Aorta (tissue), 5 donors: ENCODE data around the gene TUBA8. TPM values are rescaled to one million over a fixed set of nuclear protein-coding genes. Genes with fewer than 3 reads are reported as not detected.
"Not testable (repeated sequence)": the region's sequence is repeated elsewhere in the genome, so short reads cannot be mapped to it uniquely, and the experiment has no call there.

ENCODE experiments used
- ATAC-seq: fragments of 200-7000 bp; cut with Tn5 transposase; one replicate; pipeline ENCODE4 v1.9.1; 2022; ENCODE audit warnings: moderate library complexity; ENCODE audit not compliant: low FRiP score
- DNase-seq, 2 donors: peaks; one replicate each; pipeline ENCODE4 v3.0.0-alpha.2; 2020
- H3K27ac ChIP-seq, 2 donors: one replicate each; pipeline ENCODE4 v1.5.1; 2013; ENCODE audit warnings: low read length in 2 of 2, mild to moderate bottlenecking in 2 of 2, moderate library complexity in 2 of 2, control low read depth in 1 of 2, inconsistent platforms in 1 of 2, low read depth in 1 of 2
- H3K27me3 ChIP-seq, 2 donors: one replicate each; pipeline ENCODE4 v1.6.1; 2013; ENCODE audit warnings: control low read depth in 1 of 2, low read length in 1 of 2, mild to moderate bottlenecking in 1 of 2, moderate library complexity in 1 of 2; ENCODE audit not compliant: insufficient read depth in 2 of 2, control insufficient read depth in 1 of 2
- H3K36me3 ChIP-seq, 2 donors: one replicate each; pipeline ENCODE4 v1.6.1; 2013; ENCODE audit warnings: control low read depth in 1 of 2, low read length in 1 of 2, mild to moderate bottlenecking in 1 of 2; ENCODE audit not compliant: insufficient read depth in 2 of 2, control insufficient read depth in 1 of 2
- H3K4me1 ChIP-seq, 2 donors: one replicate each; pipeline ENCODE4 v1.6.1; 2013; ENCODE audit warnings: low read length in 2 of 2, control low read depth in 1 of 2, mild to moderate bottlenecking in 1 of 2, moderate library complexity in 1 of 2; ENCODE audit not compliant: insufficient read depth in 2 of 2, control insufficient read depth in 1 of 2
- H3K4me3 ChIP-seq, 2 donors: one replicate each; pipeline ENCODE4 v1.5.1; 2013; ENCODE audit warnings: low read length in 2 of 2, control low read depth in 1 of 2, mild to moderate bottlenecking in 1 of 2
- H3K9me3 ChIP-seq: one replicate; pipeline ENCODE4 v1.6.1; 2013; ENCODE audit warnings: mild to moderate bottlenecking, low read length; ENCODE audit not compliant: control insufficient read depth
- WGBS, 2 donors: extraction: QIAGEN DNeasy Blood & Tissue Kit; methylation state at CpG; one replicate each; pipeline ENCODE4 v1.1.7; 2013; 5-methylcytosine and 5-hydroxymethylcytosine counted together
- intact Hi-C, 2 donors: fragments of 100-400 bp; cut with DNase I; formaldehyde crosslinking; loops; one replicate each; pipeline versions ENCODE4 v1.14.2 to v1.15.0; 2022
- polyA plus RNA-seq, 2 donors: library from polyadenylated mRNA; stranded (reverse); fragments of 200-250 nt; gene quantifications; one replicate each; pipeline ENCODE4 v1.2.3, GENCODE V29; 2013
- total RNA-seq, 2 donors: library from RNA; stranded (reverse); fragmentation: NEBNext Ultra II Directional; extraction: Animal tissue kit (Norgen Biotek cat#: 25700); gene quantifications; one replicate each; pipeline ENCODE4 v1.2.1, GENCODE V29; 2021
- donor health status: healthy with polysubstance abuse.
- donor health status: Bipolar disorder and iron deficiency.
- donor health status: DM: no; HTN: no; CAD: no.
- donor health status: DM: no; HTN: no; CAD: no.
- donor health status: DM: yes; HTN: yes; CAD: no.

TUBA8 gene
- total and polyA plus RNA-seq, 4 donors: 1.6 to 3.1 (median 2.6) TPM

- no peak overlapping the region for H3K27ac ChIP-seq
- intact Hi-C loops: no loop called here
These were observed 35.2 kb downstream of the TUBA8 start for GRCh38 chr22:18145676-18146388.

GRCh38 chr22:18146389-18146753 is 35.8 kb downstream of the TUBA8 start:
- intact Hi-C loops: no loop called here
- DNase-seq (no peak), ATAC-seq (no peak)
- H3K27ac ChIP-seq: no peak overlapping the region
- H3K36me3 ChIP-seq: no peaks in the 10 kb centered on the region
- H3K4me3 ChIP-seq: no peak overlapping the region
- 83 to 86% methylated on average over 3 of the region's 3 CpGs for WGBS, 2 donors
- H3K4me1 ChIP-seq: no peaks in the 10 kb centered on the region
- no peaks in the 10 kb centered on the region for H3K27me3 ChIP-seq
- no peaks in the 10 kb centered on the region for H3K9me3 ChIP-seq

More at GRCh38 chr22:18145676-18146388, 35.2 kb downstream of the TUBA8 start:
- no peaks in the 10 kb centered on the region for H3K27me3 ChIP-seq
- H3K4me3 ChIP-seq: no peak overlapping the region
- no peak for ATAC-seq
- no peaks in the 10 kb centered on the region for H3K36me3 ChIP-seq
- H3K4me1 ChIP-seq: no peaks in the 10 kb centered on the region
- 79% methylated on average over 23 of the region's 23 CpGs for WGBS, 2 donors
- no peaks in the 10 kb centered on the region for H3K9me3 ChIP-seq
- no peak for DNase-seq

DNA sequence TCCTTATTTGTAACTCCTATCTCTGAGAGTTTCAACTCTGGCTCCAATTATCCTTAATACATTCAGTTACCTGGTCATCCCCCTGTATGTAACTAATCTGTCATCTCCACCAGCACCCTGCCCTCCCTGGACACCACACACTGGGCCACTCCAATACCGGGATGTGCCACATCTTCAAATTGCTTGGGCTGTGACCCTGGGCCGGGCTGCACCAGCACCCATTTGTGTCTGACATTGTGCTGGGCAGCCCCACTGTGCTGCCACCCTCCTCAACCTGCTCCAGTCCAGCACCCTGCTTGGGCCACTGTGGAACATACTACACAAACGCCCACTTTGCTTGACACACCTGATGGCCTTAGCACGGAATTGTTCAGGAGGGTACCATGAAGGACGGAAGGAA is 37.2 kb downstream of the TUBA8 start:
- no peak for ATAC-seq
- H3K27ac ChIP-seq: no peak overlapping the region
- intact Hi-C loops: no loop called here

DNA sequence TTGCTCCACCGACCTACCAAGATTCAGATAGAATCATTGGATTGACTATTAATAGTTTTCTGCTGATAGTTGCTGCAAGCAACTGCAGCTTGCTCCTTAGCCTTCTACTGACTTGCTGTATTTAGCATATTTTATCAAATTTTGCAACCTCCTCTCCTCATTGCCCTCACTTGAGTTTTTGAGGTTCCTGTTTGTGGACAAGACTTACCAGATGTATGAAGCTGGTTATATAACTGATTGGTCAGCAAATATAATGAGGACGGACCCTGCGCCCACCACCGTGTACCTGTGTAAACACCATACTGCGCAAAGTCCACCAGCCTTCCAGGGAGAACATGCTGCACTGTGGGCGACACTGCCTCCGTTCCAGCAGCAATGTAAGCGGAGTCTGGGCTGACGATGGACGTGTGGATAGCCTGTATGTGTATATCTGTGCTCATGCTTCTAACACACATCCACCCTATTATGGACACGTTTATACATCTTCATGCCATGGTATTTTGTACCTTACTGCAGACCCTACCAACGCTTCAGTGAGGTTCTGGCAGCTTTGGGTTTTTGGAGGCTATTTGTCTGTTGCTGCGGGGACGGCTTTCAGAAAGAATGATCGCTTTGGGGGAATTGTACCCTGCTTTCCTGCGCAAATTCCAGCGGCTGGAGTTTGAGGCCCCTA is 37.8 kb downstream of the TUBA8 start:
- H3K9me3 ChIP-seq: no peaks in the 10 kb centered on the region
- no peaks in the 10 kb centered on the region for H3K27me3 ChIP-seq
- no peak overlapping the region for H3K27ac ChIP-seq
- WGBS, 2 donors: 90 to 93% methylated on average over 17 of the region's 17 CpGs
- intact Hi-C loops: no loop called here
- no peak for ATAC-seq
- H3K4me1 ChIP-seq: no peaks in the 10 kb centered on the region
- no peaks in the 10 kb centered on the region for H3K36me3 ChIP-seq
- DNase-seq: no peak
- H3K4me3 ChIP-seq: no peak overlapping the region

More for the DNA sequence above, 37.2 kb downstream of the TUBA8 start:
- Histone ChIP-seq H3K27me3 (no peaks in the 10 kb centered on the region), H3K4me1 (no peaks in the 10 kb centered on the region), H3K4me3 (no peak overlapping the region), H3K36me3 (no peaks in the 10 kb centered on the region), H3K9me3 (no peaks in the 10 kb centered on the region)
- no peak for DNase-seq
- 96 to 97% methylated on average over 5 of the region's 5 CpGs for WGBS, 2 donors

GRCh38 chr22:18152519-18152918 is 41.9 kb downstream of the TUBA8 start:
- intact Hi-C loops: no loop called here
- no peaks in the 10 kb centered on the region for H3K4me1 ChIP-seq
- no peak overlapping the region for H3K4me3 ChIP-seq
- H3K27me3 ChIP-seq: no peaks in the 10 kb centered on the region
- DNase-seq: peak in 1 of 2 donors; percentile 16
- no peak overlapping the region for H3K27ac ChIP-seq
- H3K9me3 ChIP-seq: no peaks in the 10 kb centered on the region
- WGBS, 2 donors: 94 to 97% methylated on average over 8 of the region's 8 CpGs
- ATAC-seq: no peak
- no peaks in the 10 kb centered on the region for H3K36me3 ChIP-seq

- no peak for ATAC-seq
- DNase-seq: no peak
- H3K36me3 ChIP-seq: no peaks in the 10 kb centered on the region
- H3K27me3 ChIP-seq: no peaks in the 10 kb centered on the region
- H3K9me3 ChIP-seq: no peaks in the 10 kb centered on the region
- 96 to 97% methylated on average over 8 of the region's 8 CpGs for WGBS, 2 donors
- intact Hi-C loops: no loop called here
- no peaks in the 10 kb centered on the region for H3K4me1 ChIP-seq
- no peak overlapping the region for H3K4me3 ChIP-seq
- H3K27ac ChIP-seq: no peak overlapping the region
These were observed 44.3 kb downstream of the TUBA8 start for GRCh38 chr22:18154821-18155390.

DNA sequence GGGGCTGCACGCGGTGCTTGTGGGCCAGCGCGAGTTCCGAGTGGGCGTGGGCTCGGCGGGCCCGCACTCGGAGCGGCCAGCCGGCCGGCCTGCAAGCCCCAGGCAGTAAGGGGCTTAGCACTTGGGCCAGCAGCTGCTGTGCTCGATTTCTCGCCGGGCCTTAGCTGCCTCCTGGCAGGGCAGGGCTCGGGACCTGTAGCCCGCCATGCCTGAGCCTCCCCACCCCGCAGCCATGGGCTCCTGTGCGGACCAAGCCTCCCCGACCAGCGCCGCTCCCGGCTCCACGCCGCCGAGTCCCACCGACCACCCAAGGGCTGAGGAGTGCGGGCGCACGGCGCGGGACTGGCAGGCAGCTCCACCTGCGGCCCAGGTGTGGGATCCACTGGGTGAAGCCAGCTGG is 44.9 kb downstream of the TUBA8 start:
- ATAC-seq, H3K9me3 ChIP-seq, H3K27me3 ChIP-seq, H3K4me1 ChIP-seq, H3K4me3 ChIP-seq, DNase-seq, H3K36me3 ChIP-seq, H3K27ac ChIP-seq, intact Hi-C loops: not testable (repeated sequence)
- WGBS, 2 donors: 97 to 99% methylated on average over 29 to 34 of the region's 34 CpGs

- no peak overlapping the region for H3K27ac ChIP-seq
- H3K27me3 ChIP-seq: no peaks in the 10 kb centered on the region
- ATAC-seq (peak; percentile 66), DNase-seq (peak; percentile 79 to 92)
- H3K36me3 ChIP-seq: no peaks in the 10 kb centered on the region
- no peaks in the 10 kb centered on the region for H3K4me1 ChIP-seq
- 12 to 33% methylated on average over 24 of the region's 24 CpGs for WGBS, 2 donors
- H3K4me3 ChIP-seq: no peak overlapping the region
- intact Hi-C loops: no loop called here
- no peaks in the 10 kb centered on the region for H3K9me3 ChIP-seq
These were observed 46.5 kb downstream of the TUBA8 start for GRCh38 chr22:18156878-18157713.
